Left forelimb (tissue), 1 donor: ENCODE results near the gene PEAK1.

Source experiments
- DNase-seq: peaks from one replicate; pipeline ENCODE4 v3.0.0-alpha.2; 2018; ENCODE audit warnings: low spot score

PEAK1 gene

GRCh38 chr15:77091097-77091496, 328.8 kb downstream of the PEAK1 start:
- DNase-seq = no peak

GRCh38 chr15:77087213-77087612, 332.7 kb downstream of the PEAK1 start:
- no peak for DNase-seq

DNA sequence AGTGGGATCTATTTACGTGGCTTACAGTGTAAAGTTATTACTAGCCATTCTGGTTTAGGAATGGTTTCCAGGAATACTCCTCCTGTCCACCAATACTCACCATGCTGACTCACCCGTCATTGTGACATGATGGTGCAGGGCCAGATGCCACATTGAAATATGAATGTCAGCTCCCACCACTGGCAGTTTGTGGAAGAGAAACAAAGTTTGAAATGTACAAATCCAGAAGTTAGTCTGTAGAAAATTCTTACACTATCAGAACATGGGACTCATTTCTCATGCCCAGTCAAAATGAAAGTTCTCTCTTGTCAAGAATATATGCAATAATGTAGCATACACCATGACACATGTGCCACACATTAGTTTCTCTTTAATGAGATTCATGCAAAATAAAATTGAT, 334.6 kb downstream of the PEAK1 start:
- no peak for DNase-seq

GRCh38 chr15:77084436-77084835, 335.5 kb downstream of the PEAK1 start:
- DNase-seq = no peak

GRCh38 chr15:77083381-77084160, 336.3 kb downstream of the PEAK1 start:
- DNase-seq = no peak

- no peak for DNase-seq
Observed at GRCh38 chr15:77081971-77082370, 337.9 kb downstream of the PEAK1 start.

- no peak for DNase-seq
Observed at GRCh38 chr15:77076323-77076915, 343.5 kb downstream of the PEAK1 start.

- DNase-seq = no peak
Observed at GRCh38 chr15:77075528-77075927, 344.4 kb downstream of the PEAK1 start.

- no peak for DNase-seq
Observed at GRCh38 chr15:77074350-77074749, 345.6 kb downstream of the PEAK1 start.

DNA sequence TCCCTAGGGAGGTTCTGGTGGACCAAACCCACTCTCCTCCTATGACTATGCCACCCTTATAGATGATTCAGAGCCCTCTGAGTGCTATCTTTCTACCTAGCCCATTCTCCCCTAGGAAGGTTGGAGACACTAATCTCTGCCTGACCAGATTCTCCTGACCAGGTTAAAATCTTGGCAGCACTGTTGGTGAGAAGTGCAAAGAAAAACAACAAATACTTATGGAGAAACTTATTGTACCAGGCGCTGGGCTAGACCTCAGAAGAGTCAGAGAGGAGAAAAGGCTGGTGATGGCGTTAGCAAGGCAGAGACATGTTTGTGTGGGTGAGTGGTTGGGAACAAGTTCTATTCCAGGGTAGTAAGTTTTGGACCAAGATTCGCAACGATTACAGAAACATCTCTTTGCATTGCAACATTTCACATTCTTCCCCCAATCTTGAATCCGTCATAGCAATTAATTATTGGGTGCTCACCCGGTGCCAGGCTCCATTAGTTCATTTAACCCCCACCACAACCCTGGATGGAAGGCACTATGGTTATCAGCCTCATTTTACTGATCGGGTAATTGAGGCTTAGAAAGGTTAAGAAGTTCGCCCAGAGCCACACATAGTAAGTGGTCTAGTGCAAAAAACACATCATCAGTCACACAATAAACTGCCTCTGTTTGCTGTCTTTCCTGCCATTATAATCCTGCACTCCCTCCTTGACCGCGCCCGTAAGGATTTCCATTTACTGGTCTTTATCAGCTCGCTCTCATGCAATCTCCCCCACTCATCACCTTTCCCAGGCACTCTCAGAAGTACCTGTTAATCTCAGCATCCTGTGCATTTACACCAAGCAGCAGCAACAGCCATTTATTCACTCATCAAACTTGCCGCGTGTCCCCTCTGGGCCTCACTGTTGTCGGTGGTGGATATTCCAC, 348.3 kb downstream of the PEAK1 start:
- DNase-seq = no peak

GRCh38 chr15:77070495-77071304, 349.2 kb downstream of the PEAK1 start, which contains the start of gene TSPAN3:
TSPAN3 (minus strand) TSS chr15:77071109; CDS start chr15:77070954, 155 bp downstream.
- peak; percentile 96 for DNase-seq

GRCh38 chr15:77070180-77070494, 349.8 kb downstream of the PEAK1 start:
- no peak for DNase-seq

GRCh38 chr15:77069521-77070121, 350.3 kb downstream of the PEAK1 start:
- DNase-seq = no peak

GRCh38 chr15:77068633-77069032, 351.3 kb downstream of the PEAK1 start:
- DNase-seq = no peak

DNA sequence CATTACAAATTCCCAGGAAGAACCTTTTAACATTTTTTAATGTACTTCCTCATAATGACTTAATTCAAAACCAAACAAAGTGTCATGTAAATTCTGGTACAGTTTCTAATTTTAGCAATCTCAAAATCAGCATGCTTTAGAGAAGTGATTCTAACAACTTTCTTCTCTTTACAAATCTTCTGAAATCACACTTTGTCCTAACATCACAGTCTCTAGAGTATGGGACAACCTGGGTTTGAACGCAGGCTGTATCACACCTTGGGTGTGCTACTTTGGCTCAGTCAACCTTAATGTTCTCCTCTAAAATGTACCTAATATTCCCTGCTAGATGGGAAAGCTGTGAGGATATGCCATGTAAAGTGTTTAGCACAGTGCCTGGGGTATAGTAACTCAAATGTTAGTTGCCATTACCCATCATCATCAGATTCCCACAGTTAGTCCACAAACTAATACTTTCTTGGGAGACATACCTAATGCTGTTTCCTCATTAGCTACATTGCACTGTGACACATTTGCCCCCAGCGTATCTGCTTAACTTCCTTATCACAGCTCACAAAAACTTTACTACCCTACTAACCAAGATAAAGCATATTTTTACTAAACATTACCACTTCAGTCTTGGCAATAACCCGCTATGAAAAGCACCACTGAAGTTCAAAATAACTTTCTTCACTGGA, 352.1 kb downstream of the PEAK1 start:
- no peak for DNase-seq

DNA sequence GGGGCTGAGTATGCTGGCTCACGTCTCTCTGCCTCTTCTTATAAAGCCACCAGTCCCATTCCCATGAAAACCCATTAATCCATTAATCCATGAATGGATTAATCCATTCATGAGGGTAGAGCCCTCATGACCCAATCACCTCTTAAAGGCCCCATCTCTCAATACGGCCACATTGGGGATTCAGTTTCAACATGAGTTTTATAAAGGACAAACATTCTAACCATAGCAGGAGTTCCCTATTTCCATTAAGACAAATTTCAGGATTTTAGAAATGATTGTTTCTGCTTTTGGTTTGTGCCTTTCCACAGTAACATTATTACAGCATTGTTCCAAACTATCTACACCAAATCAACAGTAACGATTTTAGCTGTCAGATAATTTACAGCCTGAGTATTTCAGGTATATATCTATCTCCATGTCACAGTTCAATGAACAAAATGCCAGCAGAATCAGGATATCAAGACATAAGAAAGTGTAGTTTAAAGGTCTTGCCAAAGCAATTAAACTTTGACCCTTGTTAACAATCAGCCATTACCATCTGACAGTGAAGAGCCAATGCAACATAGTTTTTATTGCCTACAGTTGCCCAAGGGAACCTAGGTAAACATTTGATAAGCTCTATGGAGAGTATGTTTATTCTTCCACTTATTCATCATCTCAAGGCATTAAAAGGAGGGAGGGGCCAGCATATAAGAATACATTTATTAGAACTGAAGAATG, 352.8 kb downstream of the PEAK1 start:
- no peak for DNase-seq

- DNase-seq = no peak
Observed at GRCh38 chr15:77064539-77065308, 355.2 kb downstream of the PEAK1 start.

DNA sequence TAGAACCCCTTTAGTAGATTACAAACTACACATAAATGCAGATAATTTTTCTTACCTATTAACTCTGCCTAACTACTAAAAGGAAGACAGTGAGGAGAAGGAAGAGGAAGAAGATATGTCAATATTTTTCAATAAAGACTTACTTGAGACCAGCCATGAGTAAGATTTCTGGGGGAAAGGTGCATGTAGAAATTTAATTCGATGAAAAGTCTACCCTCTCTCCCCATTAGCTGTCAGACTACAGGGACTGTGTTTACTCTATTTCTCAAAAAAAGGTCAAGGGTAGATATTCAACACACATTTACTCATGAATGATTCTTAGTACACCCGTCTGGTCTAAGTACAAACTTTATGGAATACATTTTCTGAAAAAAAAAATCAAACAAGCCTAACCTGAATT, 355.8 kb downstream of the PEAK1 start:
- no peak for DNase-seq

DNA sequence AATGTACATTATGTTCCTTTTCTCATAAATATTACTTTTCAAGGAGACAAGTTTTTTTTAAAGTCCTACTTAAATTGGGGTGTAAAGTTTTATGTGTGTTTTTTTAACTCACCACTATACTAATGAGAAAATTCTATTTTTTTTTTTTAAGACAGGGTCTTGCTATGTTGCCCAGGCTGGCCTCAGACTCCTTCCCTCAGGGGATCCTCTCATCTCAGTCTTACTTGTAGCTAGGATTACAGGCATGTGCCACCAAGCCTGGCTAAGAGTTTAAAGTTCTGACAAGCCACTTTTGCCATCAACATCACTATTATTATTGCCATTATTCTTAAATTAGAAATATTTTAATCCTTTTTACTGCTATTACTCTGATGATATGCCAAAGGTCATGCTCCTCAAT, 356.7 kb downstream of the PEAK1 start:
- no peak for DNase-seq
